Inflammatory macrophage treated with lipopolysaccharide for 4 hours (primary cell): Measurements from ENCODE around the gene ZNF490.
"Not testable (repeated sequence)": the region's sequence is repeated elsewhere in the genome, so short reads cannot be mapped to it uniquely, and the experiment has no call there.

Experiments
- DNase-seq: peaks from one replicate; pipeline ENCODE4 v3.0.0-alpha.2; 2020

Gene ZNF490

DNA sequence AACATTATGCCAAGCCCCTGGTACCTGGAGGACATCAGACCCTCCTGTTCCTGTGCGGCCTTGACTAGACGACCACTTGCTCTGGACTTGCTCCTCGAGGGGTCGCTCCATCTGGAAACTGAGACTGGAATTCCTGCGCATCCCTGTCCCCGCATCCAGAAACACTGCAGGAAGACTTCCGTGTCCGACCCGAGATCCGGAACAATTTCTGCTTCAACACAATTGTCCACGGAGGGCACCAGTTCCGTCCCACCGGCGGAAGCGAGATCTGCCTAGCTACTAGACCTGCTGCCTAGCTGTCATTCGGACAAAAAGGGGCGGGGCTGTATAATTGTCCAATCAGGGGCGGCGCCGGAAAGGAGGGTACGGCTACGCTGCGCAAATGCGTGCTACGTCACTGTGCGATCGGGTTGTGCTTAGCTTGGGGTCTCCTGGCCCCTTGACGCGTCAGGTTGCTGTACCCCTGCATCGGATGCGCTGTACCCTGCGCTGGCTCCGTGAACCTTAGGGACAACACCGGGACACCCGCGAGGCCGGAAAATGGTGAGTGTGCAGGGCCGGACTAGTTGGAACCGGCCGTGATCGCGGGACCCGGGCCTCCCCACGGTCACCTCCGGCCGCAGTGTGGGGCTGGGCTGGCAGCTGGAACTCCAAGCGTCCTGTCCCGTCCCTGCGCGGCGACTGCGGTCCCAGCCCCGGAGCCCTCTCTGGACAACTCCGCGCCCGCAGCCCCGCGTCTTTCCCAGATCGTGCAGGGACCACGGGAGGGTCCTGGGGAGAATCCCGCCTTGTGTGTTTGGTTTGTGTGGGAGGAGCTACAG, at the start of gene ZNF490, which contains the start of gene ZNF791:
Gene ZNF490, minus strand, starts transcription at position 274 of the 821 bp plus-strand sequence. Its CDS starts 133 bp downstream, at position 141.
Gene ZNF791, plus strand, starts transcription at position 381 of the 821 bp plus-strand sequence. Its CDS starts 160 bp downstream, at position 541.
- peak; percentile 99 for DNase-seq

DNA sequence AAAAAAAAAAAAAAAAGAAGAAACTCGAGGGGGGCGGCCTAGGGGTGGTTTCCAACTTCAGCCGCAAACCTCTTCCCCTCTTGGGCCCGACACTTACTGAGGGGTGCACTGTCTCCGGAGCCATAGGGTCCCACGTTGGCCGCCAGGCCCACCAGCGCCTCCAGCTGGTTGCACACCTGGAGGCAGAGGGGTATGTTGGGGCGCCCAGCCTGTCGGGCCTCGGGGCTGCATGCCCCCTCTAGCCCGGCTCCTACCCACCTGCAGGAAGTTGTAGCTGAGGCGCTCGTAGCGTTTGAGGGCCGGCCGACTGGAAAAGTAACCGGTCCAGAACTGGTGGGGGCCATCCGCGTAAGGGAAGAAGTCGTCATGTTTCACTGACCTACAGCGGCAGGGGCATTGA, 47.4 kb upstream of the ZNF490 start:
- DNase-seq = no peak

GRCh38 chr19:12656899-12657571, 46.4 kb upstream of the ZNF490 start:
- no peak for DNase-seq

DNA sequence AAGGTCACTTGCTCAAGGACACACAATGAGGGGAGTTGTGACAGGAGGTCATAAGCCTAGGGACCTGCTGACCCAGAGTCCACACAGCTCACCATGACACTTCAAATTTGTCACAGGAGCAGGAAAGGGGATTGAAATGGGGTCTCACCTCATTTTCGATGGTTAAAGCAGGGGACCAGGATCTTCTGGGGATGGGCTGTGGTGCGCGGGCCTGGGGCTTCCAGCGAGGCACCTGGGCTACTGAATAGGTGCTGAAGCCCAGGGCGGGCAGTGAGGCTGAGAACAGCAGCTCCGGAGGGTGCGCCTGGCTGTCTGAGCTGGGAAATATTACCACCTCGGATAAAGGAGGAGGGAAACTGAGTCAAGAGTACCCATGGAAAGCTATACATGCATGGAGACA, 44.9 kb upstream of the ZNF490 start:
- no peak for DNase-seq

GRCh38 chr19:12652219-12652618, 41.6 kb upstream of the ZNF490 start:
- DNase-seq = no peak

DNA sequence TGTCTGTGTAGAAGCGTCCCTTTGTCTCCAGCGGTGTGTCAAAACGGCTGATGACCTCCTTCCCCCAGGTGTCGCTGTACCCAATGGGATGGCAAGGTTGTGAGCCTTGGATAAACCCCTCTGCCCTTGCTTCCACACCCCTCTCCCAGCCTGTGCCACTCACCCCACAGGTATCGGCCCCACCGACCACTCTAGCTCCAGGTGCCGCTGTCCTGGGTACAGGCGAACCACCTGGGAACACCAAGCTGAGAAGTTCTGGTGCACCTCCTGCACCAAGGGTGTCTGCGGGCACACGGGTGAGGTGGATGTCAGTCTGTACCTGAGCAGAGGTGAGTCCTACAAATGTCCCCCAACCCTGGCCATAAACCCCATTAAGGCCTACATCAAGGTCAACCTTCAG, 39.3 kb upstream of the ZNF490 start:
- DNase-seq = no peak

DNA sequence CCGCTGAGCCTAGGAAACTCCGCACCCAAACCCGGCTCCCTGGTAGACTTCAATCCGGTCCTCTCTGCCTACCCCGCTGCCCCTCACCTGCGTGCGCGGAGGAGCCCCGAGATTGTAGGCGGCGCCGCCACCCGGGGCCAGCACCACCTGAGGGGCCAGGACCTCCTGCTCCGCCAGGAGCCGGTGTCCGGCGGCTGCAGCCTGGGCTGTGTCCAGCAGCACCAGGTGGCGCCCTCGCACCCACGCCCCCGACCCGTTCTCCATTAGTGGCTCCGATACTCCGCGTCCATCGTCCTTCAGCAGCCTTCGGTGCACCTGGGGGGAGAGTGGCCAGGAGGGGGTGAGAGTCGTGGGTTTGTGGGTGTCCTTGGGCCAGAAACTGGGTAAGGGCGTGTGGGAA, 37.5 kb upstream of the ZNF490 start:
- DNase-seq = no peak

DNA sequence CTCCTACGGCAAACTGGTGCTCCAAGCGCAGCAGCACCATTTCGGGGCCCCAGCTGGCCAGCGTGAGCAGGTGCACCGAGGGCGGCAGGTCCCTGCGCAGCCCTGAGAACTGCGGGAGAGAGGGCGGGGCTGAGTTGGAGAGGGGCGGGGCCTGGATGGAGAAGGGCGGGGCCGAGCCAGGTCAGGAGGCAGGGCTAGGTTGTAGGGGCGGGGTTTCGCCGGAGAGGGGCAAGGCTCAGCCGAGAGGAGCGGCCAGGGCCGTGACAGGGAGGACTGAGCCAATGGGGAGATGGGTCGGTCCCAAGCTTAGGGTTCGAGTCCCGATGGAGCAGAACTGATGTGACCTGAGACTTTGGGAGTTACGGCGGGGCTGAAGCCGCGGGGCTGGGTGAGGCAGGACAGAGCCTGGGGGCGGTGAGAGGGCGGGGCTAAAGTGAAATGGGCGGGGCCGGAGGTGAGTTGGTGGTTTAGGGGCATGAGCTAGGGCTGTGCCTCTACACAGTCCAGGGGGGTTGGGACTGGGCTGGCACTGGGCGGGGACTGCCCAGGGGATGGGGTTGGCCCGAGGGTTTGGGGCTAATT, 37.0 kb upstream of the ZNF490 start:
- DNase-seq = peak; percentile 50

GRCh38 chr19:12647047-12647446, 36.4 kb upstream of the ZNF490 start:
- DNase-seq = no peak

DNA sequence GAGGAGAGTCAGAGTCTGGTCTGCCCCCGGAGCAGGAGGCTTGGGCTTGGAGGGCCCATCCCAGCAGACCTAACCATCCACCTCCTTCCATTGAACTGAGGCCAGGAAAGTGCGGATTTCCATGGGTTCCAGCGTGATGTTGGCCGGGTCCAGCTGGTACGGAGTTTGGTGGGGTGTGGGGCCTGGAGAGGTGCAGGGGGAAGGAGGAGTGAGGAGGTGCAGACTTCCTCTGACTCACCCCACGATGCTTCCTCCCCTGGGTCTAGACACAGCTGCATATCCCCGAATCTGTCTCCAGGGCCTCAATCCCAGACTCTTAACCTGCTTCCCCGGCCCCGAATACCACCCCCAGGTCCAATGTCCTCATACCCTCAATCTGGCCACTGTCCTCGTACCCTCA, 35.9 kb upstream of the ZNF490 start:
- no peak for DNase-seq

- DNase-seq = not testable (repeated sequence)
These were observed 33.1 kb upstream of the ZNF490 start for GRCh38 chr19:12643716-12644115.

DNA sequence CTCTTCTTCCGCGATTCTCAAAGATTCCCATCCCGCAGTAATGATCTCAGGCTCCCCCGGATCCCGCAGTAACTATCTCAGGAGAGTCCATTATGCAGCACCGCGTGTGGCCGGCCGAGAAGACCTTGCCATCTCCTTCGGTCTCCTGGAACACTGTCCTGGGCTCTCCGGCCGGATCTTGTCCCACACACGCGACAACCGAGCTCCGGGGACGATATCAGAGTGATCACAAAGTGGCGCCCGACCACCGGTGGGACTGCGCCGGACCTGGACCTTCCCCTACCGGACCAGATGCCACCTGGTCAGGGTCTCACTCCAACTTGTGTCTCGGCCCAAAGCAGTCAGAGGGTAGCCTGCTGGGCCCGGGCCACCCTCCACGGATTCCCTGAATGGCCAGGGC, 31.9 kb upstream of the ZNF490 start:
- no peak for DNase-seq

DNA sequence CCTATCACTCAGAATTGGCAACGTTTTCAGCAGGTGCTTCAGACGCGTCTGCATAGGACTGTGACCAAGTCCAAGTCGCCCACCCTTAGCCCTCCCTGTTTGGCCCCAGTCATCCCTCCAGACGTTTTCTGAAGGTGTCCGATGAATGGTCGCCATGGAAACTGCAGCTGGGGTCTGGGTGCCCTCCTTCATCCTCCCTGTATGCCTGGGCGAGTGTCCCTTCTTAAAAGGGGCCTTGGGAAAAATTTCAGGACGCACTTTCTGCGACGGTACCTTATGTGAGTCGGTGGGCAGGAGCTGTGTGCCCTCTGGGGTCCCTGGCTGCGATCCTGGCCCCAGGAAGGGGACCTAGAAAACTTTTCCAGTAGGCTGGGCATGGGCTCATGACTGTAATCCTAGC, 30.8 kb upstream of the ZNF490 start:
- no peak for DNase-seq

DNA sequence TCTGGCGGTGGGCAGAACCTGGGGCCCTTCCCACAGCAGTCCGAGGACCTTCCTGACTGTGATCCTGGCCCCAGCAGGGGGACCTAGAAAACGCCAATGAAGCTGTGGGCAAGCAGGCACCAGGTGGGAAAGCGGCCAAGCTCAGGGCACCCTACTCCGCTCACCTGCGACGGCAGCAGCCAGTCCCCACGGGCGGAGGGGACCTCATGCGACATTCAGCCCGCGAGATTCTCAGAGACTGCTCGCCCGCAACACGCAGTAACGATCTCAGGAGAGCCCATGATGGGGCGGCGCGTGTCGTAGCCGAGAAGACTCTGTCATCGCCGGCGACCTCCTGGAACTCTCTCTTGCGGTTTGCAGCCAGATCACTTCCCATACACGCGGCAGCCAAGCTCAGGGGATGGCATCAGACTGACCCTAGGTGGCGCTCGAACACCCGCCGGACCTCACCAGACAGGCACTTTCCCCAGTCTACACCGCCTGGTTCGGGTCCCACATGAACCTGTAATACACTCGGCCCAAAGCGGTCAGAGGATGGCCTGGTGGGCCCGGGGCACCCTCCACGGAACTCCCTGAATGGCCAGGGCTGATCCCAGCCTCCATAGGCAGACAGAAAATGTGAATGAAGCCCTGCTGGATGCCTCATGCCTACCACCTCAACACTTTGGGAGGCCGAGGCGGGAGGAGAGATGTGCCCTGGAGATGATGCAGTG, 29.4 kb upstream of the ZNF490 start:
- peak; percentile 86 for DNase-seq

- no peak for DNase-seq
These were observed 28.1 kb upstream of the ZNF490 start for GRCh38 chr19:12638611-12639182.

DNA sequence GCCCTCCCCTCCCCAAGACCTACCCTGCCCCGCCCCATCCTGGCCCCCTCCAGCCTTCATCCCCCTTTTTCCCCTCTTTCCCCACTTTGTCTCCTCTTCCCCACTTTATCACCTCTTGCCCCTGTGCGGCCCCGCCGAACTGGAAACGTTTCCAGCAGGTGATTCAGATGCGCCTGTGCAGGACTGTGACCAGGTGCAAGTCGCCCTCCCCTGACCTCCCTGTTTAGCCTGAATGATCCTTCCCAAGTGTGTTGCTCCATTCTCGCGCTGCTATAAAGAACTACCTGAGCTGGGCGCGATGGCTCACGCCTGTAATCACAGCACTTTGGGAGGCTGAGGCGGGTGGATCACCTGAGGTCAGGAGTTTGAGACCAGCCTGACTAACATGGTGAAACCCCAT, 26.0 kb upstream of the ZNF490 start:
- DNase-seq = no peak

- no peak for DNase-seq
These were observed 18.6 kb upstream of the ZNF490 start for GRCh38 chr19:12629215-12629614.

- no peak for DNase-seq
These were observed 17.7 kb upstream of the ZNF490 start for GRCh38 chr19:12628040-12629022.

DNA sequence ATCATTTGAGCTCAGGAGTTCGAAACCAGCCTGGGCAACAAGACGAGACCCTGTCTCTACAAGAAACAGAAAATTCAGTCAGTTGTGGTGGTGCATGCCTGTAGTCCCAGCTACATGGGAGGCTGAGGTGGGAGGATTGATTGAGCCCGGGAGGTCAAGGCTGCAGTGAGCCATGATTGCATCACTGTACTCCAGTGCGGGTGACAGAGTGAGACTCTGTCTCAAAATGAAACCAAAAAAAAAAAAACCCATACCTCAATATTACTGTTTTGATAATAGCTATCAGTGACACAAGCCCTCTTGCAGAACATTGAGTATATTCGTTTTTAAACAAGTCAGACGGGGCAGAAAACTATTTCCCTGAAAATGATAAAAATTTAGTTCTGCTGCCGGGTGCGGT, 16.3 kb upstream of the ZNF490 start:
- no peak for DNase-seq

DNA sequence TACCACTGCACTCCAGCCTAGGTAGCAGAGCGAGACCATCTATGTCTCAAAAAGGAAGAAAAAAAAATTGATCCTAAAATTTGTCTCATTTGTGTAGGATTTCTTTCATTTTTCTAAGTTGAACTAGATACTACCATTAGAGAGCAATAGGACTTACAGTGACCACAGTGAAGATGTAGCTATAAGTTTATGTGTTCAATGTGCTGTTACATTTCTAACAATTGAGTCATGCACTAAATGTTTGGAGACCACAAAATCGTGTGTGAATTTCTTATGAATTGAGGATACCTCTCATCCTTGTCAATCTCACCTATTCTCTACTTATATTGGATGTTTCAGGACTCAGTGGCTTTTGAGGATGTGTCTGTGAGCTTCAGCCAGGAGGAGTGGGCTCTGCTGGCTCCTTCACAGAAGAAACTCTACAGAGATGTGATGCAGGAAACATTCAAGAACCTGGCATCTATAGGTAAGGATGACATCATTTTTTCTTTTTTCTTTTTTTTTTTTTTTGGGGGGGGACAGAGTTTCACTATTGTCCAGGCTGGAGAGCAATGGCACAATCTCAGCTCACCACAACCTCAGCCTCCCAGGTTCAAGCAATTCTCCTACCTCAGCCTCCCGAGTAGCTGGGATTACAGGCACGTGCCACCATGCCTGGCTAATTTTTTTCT, 12.9 kb upstream of the ZNF490 start:
- DNase-seq = no peak
